Esophagus muscularis mucosa (tissue), 3 donors: ENCODE data around the gene NEU4.

Experiments
- POLR2A ChIP-seq: fragments of 450-650 bp; IDR thresholded peaks from one replicate; pipeline ENCODE4 v1.6.1; 2017; ENCODE audit warnings: antibody characterized with exemption, moderate library complexity, mild to moderate bottlenecking, low read depth
- POLR2AphosphoS5 ChIP-seq, 2 donors: sonication (generic); formaldehyde crosslinking; IDR thresholded peaks; one replicate each; pipeline ENCODE4 v1.6.1; 2017; ENCODE audit warnings: antibody characterized with exemption in 2 of 2
- TF ChIP-seq, protein P1 (sequence below), 3 experiments: fragments of 200-600 bp in 2 of 3; fragments of 450-650 bp in 1 of 3; sonication (generic) in 2 of 3; IDR thresholded peaks; one replicate each; pipeline ENCODE4 v1.5.1; 2017 to 2019; ENCODE audit warnings: antibody characterized with exemption in 3 of 3, mild to moderate bottlenecking in 2 of 3, moderate library complexity in 1 of 3

DNA sequence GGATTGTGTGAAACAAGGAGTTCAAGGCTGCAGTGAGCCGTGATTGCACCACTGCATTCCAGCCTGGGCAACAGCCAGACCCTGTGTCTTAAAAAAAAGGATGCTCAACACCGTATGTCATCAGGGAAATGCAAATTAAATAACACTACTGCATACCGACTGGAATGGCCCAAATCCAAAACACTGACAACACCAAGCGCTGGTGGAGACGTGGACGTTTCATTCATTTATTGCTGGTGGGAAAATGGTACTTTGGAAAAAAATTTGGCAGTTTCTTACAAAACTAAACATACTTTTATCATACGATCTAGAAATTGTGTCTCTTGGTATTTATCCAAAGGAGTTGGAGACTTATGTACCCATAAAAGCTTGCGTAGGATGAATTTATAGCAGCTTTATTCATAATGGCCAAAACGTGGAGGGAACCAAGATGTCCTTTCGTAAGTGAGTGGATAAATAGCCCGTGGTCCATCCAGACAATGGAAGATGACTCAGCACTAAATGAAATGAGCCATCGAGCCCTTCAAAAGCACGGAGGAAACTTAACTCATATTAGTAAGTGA, 24.2 kb downstream of the NEU4 start:
- TF ChIP-seq POLR2AphosphoS5 (IDR thresholded peaks at IDR 0.05): no peak
- TF ChIP-seq, protein P1, sequence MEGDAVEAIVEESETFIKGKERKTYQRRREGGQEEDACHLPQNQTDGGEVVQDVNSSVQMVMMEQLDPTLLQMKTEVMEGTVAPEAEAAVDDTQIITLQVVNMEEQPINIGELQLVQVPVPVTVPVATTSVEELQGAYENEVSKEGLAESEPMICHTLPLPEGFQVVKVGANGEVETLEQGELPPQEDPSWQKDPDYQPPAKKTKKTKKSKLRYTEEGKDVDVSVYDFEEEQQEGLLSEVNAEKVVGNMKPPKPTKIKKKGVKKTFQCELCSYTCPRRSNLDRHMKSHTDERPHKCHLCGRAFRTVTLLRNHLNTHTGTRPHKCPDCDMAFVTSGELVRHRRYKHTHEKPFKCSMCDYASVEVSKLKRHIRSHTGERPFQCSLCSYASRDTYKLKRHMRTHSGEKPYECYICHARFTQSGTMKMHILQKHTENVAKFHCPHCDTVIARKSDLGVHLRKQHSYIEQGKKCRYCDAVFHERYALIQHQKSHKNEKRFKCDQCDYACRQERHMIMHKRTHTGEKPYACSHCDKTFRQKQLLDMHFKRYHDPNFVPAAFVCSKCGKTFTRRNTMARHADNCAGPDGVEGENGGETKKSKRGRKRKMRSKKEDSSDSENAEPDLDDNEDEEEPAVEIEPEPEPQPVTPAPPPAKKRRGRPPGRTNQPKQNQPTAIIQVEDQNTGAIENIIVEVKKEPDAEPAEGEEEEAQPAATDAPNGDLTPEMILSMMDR (IDR thresholded peaks at IDR 0.05): no peak
- TF ChIP-seq POLR2A: no peak
